CD4-positive, alpha-beta memory T cell (primary cell): ENCODE results near the gene FOXL1. TPM values are rescaled to one million over a fixed set of nuclear protein-coding genes. Genes with fewer than 3 reads are reported as not detected.

Experiments
- CTCF ChIA-PET: fragments of 350-600 bp; sonication (Branson Sonifier 250); formaldehyde crosslinking; loops from one replicate; lab custom pipeline; 2021; ENCODE audit warnings: inconsistent platforms; ENCODE audit not compliant: partially characterized antibody; lab: Charles Lee
- POLR2A ChIA-PET: fragments of 350-600 bp; sonication (Branson Sonifier 250); formaldehyde crosslinking; loops from one replicate; lab custom pipeline; 2021; ENCODE audit not compliant: partially characterized antibody; lab: Charles Lee
- DNase-seq, 5 donors: peaks; one replicate each; pipeline versions ENCODE4 v3.0.0 to v3.0.0-alpha.2; 2020 to 2022; ENCODE audit warnings: mixed read lengths in 1 of 5
- H3K27ac ChIP-seq: one replicate; pipeline ENCODE4 v1.7.0; 2013; ENCODE audit warnings: low read depth, low read length
- H3K27me3 ChIP-seq: 2 replicates; pipeline ENCODE4 v1.7.0; 2013; ENCODE audit warnings: mild to moderate bottlenecking, low read length, moderate library complexity; ENCODE audit not compliant: insufficient read depth
- H3K36me3 ChIP-seq: 2 replicates; pipeline ENCODE4 v1.7.0; 2013; ENCODE audit warnings: mild to moderate bottlenecking, low read length, moderate library complexity; ENCODE audit not compliant: insufficient read depth
- H3K4me1 ChIP-seq: 2 replicates; pipeline ENCODE4 v1.7.0; 2013; ENCODE audit warnings: mild to moderate bottlenecking, low read length, moderate library complexity; ENCODE audit not compliant: insufficient read depth
- H3K4me3 ChIP-seq, 2 donors: one replicate each; pipeline ENCODE4 v1.7.0; 2013; ENCODE audit warnings: low read length in 2 of 2, mild to moderate bottlenecking in 1 of 2
- H3K9me3 ChIP-seq, 2 donors: one replicate each; pipeline ENCODE4 v1.7.0; 2013; ENCODE audit warnings: low read length in 2 of 2, control low read depth in 1 of 2; ENCODE audit not compliant: control insufficient read depth in 1 of 2
- H3K27ac Mint-ChIP-seq, 7 donors: one replicate each; pipeline ENCODE4 v1.8.0; 2020 to 2021; ENCODE audit warnings: mixed read lengths in 7 of 7, mild to moderate bottlenecking in 6 of 7, inconsistent platforms in 3 of 7, moderate library complexity in 3 of 7
- H3K27me3 Mint-ChIP-seq, 2 donors: one replicate each; pipeline ENCODE4 v1.8.0; 2020 to 2021; ENCODE audit warnings: mixed read lengths in 2 of 2
- H3K36me3 Mint-ChIP-seq, 2 donors: one replicate each; pipeline ENCODE4 v1.8.0; 2020 to 2021; ENCODE audit warnings: mixed read lengths in 2 of 2, inconsistent platforms in 1 of 2, mild to moderate bottlenecking in 1 of 2
- H3K4me1 Mint-ChIP-seq, 4 donors: one replicate each; pipeline ENCODE4 v1.8.0; 2020 to 2021; ENCODE audit warnings: mixed read lengths in 4 of 4, mild to moderate bottlenecking in 1 of 4
- H3K4me3 Mint-ChIP-seq, 8 donors: one replicate each; pipeline ENCODE4 v1.8.0; 2020 to 2021; ENCODE audit warnings: mixed read lengths in 8 of 8, mild to moderate bottlenecking in 7 of 8, moderate library complexity in 6 of 8, inconsistent platforms in 3 of 8
- H3K9me3 Mint-ChIP-seq, 8 donors: one replicate each; pipeline ENCODE4 v1.8.0; 2020 to 2021; ENCODE audit warnings: mixed read lengths in 8 of 8, mild to moderate bottlenecking in 5 of 8, inconsistent platforms in 3 of 8, moderate library complexity in 1 of 8
- intact Hi-C: fragments of 100-400 bp; cut with micrococcal nuclease; formaldehyde crosslinking; loops from one replicate; pipeline ENCODE4 v1.15.1; 2023
- polyA plus RNA-seq, 2 donors: library from polyadenylated mRNA; unstranded; fragments of 300-500 nt; fragmentation: Illumina TruSeq; gene quantifications; one replicate each; pipeline ENCODE4 v1.2.3, GENCODE V29; 2021
- total RNA-seq, 2 experiments: library from RNA; stranded (reverse); gene quantifications; one replicate each; pipeline ENCODE4 v1.2.3, GENCODE V29; 2021

The FOXL1 gene
- total and polyA plus RNA-seq, 4 experiments from 2014 or later = not detected

DNA sequence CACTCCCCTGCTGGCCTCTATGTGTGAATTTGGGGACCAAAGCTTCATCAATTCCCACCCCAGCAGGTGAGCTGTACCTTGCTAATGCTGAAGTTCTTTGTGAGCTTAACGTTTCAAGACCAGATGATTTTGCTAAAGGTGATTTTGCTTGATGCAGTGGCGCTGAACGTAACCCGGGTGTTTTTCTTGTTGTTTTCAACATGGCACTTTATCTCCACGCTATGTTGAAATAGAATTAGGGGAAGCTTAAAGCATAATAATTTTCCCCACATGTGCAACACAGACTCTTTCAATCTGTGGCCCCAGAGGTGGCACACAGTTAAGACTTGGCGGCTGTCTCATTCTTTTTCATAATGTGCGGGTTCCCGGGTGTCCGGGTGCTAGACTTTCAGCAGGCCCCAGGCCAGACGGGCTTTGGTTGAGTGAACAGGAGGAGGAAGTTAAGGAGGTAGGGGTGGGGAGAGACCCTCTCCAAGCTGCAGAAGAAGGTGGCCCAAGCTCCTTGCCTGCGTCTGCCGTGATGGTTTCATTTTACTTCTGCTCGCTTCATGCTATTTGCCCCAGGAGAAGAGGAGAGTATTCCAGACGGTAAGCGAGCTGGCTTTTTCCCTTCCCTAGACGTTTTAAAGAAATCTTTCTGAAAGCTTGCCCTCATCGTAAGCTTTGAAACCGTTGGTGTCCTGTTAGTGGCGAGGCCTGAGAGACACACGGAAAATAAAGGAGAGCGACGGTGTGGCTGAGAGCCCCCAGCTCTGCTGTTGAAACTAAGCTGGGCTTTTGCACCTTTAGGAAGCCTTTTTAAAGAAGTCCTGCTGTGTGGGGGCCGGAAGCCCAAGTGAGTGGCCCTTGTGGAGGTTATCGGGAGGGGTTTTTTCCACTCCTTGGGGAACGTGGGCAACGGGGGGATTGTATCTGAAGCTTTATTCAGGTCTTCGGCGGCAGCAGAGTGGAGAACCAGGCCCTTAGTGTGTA is 7.5 kb upstream of the FOXL1 start:
- H3K9me3 ChIP-seq = no peaks in the 10 kb centered on the region
- Mint-ChIP-seq H3K27me3 (peaks cover 43 to 63% of the 10 kb centered on the region in 2 donors), H3K4me1 (peaks cover 1 to 10% (median 5%) of the 10 kb centered on the region in 4 donors), H3K4me3 (no peak overlapping the region), H3K36me3 (no peaks in the 10 kb centered on the region), H3K27ac (peak overlapping the region in 1 of 7 donors; percentile 42), H3K9me3 (no peaks in the 10 kb centered on the region)
- no peak for DNase-seq
- ChIA-PET POLR2A (no interaction called here), CTCF (no interaction called here)
- no peaks in the 10 kb centered on the region for H3K36me3 ChIP-seq
- intact Hi-C loops = no loop called here
- H3K27ac ChIP-seq = no peak overlapping the region
- H3K4me3 ChIP-seq = no peak overlapping the region
- H3K27me3 ChIP-seq = peaks cover 15% of the 10 kb centered on the region
- H3K4me1 ChIP-seq = peaks cover 9% of the 10 kb centered on the region

DNA sequence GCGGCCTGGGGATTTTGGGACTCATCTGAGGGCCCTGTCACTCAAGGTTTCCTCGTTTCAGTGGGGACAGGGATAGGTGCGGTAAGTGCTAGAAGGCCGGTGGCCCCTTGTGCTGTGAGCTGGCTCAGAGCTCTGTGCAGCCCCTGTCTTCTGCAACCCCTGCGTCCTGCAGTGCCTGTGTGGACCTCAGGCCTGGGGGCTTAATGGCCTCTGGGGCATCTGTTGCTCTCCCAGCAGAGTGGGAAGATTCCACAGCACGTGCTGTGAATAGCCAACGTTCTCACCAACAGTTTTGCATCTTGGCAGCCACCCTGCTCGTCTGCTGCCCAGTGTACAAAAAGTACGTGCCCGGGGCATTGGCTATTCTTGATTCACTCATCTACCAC is 6.8 kb upstream of the FOXL1 start:
- Histone ChIP-seq H3K36me3 (no peaks in the 10 kb centered on the region), H3K27me3 (peaks cover 12% of the 10 kb centered on the region), H3K9me3 (no peaks in the 10 kb centered on the region), H3K4me1 (peaks cover 11% of the 10 kb centered on the region), H3K27ac (no peak overlapping the region), H3K4me3 (no peak overlapping the region)
- Mint-ChIP-seq H3K27me3 (peaks cover 47 to 63% of the 10 kb centered on the region in 2 donors), H3K4me1 (peaks cover 4 to 11% (median 8%) of the 10 kb centered on the region in 4 donors), H3K9me3 (no peaks in the 10 kb centered on the region), H3K36me3 (no peaks in the 10 kb centered on the region), H3K4me3 (no peak overlapping the region), H3K27ac (no peak overlapping the region)
- CTCF ChIA-PET = no interaction called here
- no peak for DNase-seq
- POLR2A ChIA-PET = no interaction called here
- intact Hi-C loops = no loop called here

DNA sequence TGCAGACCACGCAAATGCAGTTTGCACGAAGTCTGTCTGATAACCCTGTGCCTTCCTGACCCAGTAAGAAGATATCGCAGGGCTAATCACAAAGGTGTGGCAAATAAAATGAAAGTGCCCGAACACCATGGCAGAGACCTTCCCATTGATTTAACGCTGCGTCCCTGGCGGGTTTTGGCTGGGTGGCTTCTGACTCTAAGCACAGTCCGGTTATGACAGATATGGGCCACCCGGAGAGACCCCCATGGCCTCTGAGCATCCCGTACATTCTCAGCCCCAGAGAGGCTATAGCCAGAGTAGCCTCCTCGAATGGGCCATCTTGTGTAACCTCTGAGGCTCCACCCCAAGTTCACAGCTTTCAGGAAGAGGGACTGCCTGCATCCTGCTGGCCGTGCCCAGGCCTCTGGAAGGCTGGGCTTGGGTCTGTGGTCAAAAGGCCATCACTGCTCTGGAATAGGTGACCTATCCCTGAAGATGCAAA is 6.3 kb upstream of the FOXL1 start:
- Mint-ChIP-seq H3K27ac (no peak overlapping the region), H3K4me3 (no peak overlapping the region), H3K4me1 (peaks cover 4 to 15% (median 11%) of the 10 kb centered on the region in 4 donors), H3K9me3 (no peaks in the 10 kb centered on the region), H3K36me3 (no peaks in the 10 kb centered on the region), H3K27me3 (peaks cover 50 to 65% of the 10 kb centered on the region in 2 donors)
- no peak overlapping the region for H3K27ac ChIP-seq
- no peak overlapping the region for H3K4me3 ChIP-seq
- ChIA-PET CTCF (no interaction called here), POLR2A (no interaction called here)
- intact Hi-C loops = no loop called here
- DNase-seq = no peak
- no peaks in the 10 kb centered on the region for H3K9me3 ChIP-seq
- no peaks in the 10 kb centered on the region for H3K36me3 ChIP-seq
- peaks cover 16% of the 10 kb centered on the region for H3K4me1 ChIP-seq
- peaks cover 15% of the 10 kb centered on the region for H3K27me3 ChIP-seq

DNA sequence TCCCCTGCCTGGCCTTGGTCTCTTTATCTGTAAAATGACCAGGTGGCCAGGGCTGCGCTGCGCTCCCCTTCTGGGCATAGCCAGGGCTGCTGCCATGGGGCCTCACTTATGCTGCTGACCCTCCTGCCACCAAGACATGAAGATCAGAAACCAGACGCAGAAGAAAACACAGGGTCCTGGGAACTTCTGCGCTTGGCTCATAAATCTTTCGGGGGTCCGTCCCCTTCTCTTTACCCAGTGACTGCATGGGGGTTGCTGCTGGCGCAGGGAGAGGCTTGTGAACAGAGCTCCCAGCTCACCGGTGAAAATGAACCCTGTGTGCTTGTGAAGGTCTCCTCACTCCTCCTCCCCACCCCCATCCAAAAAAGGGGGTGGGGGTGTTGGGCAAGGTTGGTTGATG is 5.7 kb upstream of the FOXL1 start:
- intact Hi-C loops = no loop called here
- Histone ChIP-seq H3K4me3 (no peak overlapping the region), H3K27me3 (peaks cover 19% of the 10 kb centered on the region), H3K36me3 (no peaks in the 10 kb centered on the region), H3K9me3 (no peaks in the 10 kb centered on the region), H3K4me1 (peaks cover 16% of the 10 kb centered on the region), H3K27ac (no peak overlapping the region)
- no peaks in the 10 kb centered on the region for H3K9me3 Mint-ChIP-seq
- no peaks in the 10 kb centered on the region for H3K36me3 Mint-ChIP-seq
- no peak for DNase-seq
- H3K4me3 Mint-ChIP-seq = no peak overlapping the region
- H3K27me3 Mint-ChIP-seq = peaks cover 53 to 64% of the 10 kb centered on the region in 2 donors
- CTCF ChIA-PET = no interaction called here
- no peak overlapping the region for H3K27ac Mint-ChIP-seq
- POLR2A ChIA-PET = no interaction called here
- H3K4me1 Mint-ChIP-seq = peaks cover 3 to 17% (median 10%) of the 10 kb centered on the region in 4 donors

DNA sequence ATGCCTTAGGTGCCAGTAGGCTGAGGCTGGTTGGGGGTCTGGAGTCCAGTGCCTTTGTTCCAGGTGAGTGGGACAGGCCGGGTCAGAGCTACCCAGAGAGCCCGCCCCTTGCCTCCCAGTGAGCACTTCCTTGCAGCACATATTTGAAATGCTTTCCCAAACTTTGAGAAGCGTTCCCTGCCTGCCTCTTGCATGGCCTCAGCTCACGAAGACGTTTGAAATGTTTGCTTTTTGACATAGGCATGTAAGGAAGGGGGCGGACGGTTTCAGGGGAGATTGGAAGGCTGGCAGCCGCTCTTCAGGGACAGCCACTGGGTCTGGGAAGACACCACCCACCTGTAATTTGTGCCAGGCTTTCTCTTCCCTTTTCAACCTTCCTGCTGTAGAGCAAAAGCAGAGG is 5.1 kb upstream of the FOXL1 start:
- Mint-ChIP-seq H3K27ac (no peak overlapping the region), H3K4me3 (no peak overlapping the region), H3K9me3 (no peaks in the 10 kb centered on the region), H3K36me3 (no peaks in the 10 kb centered on the region), H3K4me1 (peaks cover 3 to 22% (median 10%) of the 10 kb centered on the region in 4 donors), H3K27me3 (peaks cover 57 to 69% of the 10 kb centered on the region in 2 donors)
- Histone ChIP-seq H3K4me1 (peaks cover 16% of the 10 kb centered on the region), H3K27ac (no peak overlapping the region), H3K36me3 (no peaks in the 10 kb centered on the region), H3K27me3 (peaks cover 25% of the 10 kb centered on the region), H3K9me3 (no peaks in the 10 kb centered on the region), H3K4me3 (no peak overlapping the region)
- intact Hi-C loops = no loop called here
- POLR2A ChIA-PET = no interaction called here
- DNase-seq = no peak
- CTCF ChIA-PET = no interaction called here

DNA sequence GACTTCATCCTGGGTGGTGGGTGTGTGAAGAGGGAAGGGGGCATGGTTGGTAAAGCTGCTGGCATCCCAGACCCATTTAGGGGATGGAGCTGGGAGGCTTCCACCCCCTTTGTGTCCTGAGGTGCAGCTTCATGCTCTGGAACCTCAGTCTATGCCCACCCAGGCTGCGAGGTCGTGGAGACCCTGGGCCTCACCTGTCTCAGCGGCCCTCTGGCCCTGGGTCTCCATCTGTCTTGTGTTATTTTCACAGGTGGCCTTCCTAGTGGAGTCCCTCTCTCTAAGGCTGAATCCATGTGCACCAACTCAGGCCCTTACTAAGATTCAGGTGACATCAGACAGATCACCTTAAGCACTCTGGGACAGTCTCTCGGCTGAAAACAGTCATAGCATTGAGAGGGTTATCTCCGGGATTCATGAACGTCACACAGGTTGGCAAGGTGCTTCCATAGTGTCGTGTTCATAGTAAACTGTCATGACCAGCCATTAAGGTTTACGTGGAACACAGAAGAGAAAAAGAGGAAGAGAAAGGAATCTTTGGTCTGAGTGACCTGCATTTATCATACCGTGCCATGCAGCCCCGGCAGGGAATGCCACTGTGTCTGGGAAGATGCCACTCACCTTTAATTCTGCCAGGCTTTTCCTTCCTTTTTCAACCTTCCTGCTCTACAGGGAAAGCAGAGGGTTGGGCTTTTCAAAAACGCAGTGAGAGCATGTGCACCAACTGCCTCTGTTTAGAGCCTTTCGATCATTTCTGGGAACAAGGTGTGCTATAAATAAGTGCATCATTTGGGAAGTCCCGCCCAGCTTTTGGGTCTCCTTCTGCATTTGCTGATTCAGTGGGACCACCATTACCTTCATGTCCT is 4.5 kb upstream of the FOXL1 start:
- peaks cover 16% of the 10 kb centered on the region for H3K4me1 ChIP-seq
- no peaks in the 10 kb centered on the region for H3K36me3 Mint-ChIP-seq
- H3K27ac Mint-ChIP-seq = no peak overlapping the region
- no peak overlapping the region for H3K4me3 ChIP-seq
- ChIA-PET POLR2A (no interaction called here), CTCF (interaction anchor here (1.4 kb wide), 1 partner anchor 9 kb away, joined by 3 read pairs; no protein-coding TSS in a partner anchor)
- no peaks in the 10 kb centered on the region for H3K9me3 Mint-ChIP-seq
- no peaks in the 10 kb centered on the region for H3K36me3 ChIP-seq
- peaks cover 3 to 21% (median 11%) of the 10 kb centered on the region in 4 donors for H3K4me1 Mint-ChIP-seq
- no peak overlapping the region for H3K27ac ChIP-seq
- no peak overlapping the region for H3K4me3 Mint-ChIP-seq
- H3K27me3 Mint-ChIP-seq = peaks cover 59 to 70% of the 10 kb centered on the region in 2 donors
- H3K27me3 ChIP-seq = peaks cover 25% of the 10 kb centered on the region
- no peak for DNase-seq
- intact Hi-C loops = no loop called here
- no peaks in the 10 kb centered on the region for H3K9me3 ChIP-seq

DNA sequence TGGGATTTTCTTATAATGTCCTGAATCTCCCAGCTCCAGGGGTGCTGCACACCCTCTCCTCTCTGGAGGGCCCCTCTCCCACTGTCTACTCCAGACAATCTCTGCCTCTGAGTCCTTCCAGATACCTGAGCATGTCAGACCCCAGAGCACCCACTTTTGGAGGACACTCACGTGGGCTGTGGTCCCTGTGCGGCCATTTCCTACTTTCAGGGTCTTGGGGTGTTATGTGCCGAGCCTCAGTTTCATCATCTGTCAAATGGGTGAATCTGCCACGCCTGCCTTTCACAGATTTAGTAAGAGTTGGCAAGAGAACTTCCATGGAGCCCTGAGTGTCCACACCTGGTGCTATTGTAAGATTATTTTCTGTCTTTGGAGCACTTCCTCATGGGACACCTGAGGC is 3.7 kb upstream of the FOXL1 start:
- intact Hi-C loops = no loop called here
- CTCF ChIA-PET = interaction anchor here (1.4 kb wide), 1 partner anchor 10 kb away, joined by 3 read pairs; no protein-coding TSS in a partner anchor

More for the DNA sequence above, 3.7 kb upstream of the FOXL1 start:
- Mint-ChIP-seq H3K4me1 (peaks cover 3 to 18% (median 11%) of the 10 kb centered on the region in 4 donors), H3K27me3 (peaks cover 56 to 67% of the 10 kb centered on the region in 2 donors), H3K4me3 (no peak overlapping the region), H3K27ac (no peak overlapping the region), H3K9me3 (no peaks in the 10 kb centered on the region), H3K36me3 (no peaks in the 10 kb centered on the region)
- Histone ChIP-seq H3K36me3 (no peaks in the 10 kb centered on the region), H3K4me3 (no peak overlapping the region), H3K27me3 (peaks cover 19% of the 10 kb centered on the region), H3K9me3 (no peaks in the 10 kb centered on the region), H3K27ac (no peak overlapping the region), H3K4me1 (peaks cover 16% of the 10 kb centered on the region)
- POLR2A ChIA-PET = no interaction called here
- no peak for DNase-seq
